ENCODE data around the gene OBP2A. TPM values are rescaled to one million over a fixed set of nuclear protein-coding genes. Genes with fewer than 3 reads are reported as not detected.

OBP2A gene
- total and polyA plus RNA-seq, 2 donors (not counting 3 experiments of a cell fraction or from before 2014, with no cell fraction given), result not detected

DNA sequence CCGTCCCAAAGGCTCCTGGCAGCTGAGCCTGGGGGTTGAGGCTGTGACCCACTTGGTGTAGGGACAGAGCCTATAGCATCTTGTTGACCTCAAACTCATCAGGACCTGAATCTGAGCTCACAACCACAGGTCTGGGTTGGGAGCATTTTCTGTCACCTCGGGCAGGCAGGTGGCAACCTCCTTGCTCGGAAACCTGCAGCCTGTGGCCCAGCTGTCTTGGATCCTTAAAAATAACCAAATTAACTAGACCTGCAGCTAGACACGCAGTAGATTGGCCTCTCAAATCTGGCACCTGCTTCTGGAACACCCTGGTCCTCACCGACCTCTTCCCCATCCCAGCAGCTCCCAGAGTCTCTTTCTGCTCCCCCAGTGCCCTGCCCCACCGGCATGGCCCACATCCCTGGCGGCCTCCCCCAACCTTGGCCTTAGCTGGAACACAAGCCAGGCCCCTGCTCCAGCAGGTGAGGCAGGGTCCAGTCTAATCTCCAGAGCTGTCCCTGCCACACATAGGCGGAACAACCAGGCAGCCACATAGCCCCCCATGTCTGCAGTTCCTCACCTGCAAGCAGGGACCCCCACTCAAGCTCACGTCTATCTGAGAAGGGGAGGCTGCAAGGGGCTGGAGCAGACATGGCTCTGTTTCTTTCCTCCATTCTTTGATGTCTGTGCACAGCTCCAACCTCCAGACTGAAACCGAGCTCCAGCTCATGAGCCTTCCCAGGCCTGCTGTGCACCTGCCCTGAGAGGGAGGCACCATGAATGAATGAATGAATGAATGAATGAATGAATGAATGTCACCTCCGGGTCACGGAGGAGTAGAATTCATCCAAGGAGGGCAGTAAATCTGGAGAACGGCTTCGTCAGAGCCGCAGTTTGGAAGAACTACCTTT, 43.9 kb downstream of the OBP2A start:
- no peak overlapping the region for H3K27ac ChIP-seq (ENCODE audit: insufficient read depth, low read depth, low read length)
- BruUV-seq (replicated peaks), result no TSS peak
- H3K4me3 ChIP-seq (replicated peaks in 1 of 3; ENCODE audit: insufficient read depth in 1 of 3, low read depth in 1 of 3, low read length in 3 of 3), result no peak overlapping the region
- no peaks in the 10 kb centered on the region for H4K20me1 ChIP-seq (replicated peaks; ENCODE audit: control insufficient read depth, extremely low read depth, insufficient read depth, low read length)
- no peak overlapping the region for H2AFZ ChIP-seq (ENCODE audit: low read depth, low read length)
- H3K4me1 ChIP-seq (ENCODE audit: control insufficient read depth, extremely low read depth, insufficient read depth, low read length), result peaks cover 6% of the 10 kb centered on the region
- H3K9me3 ChIP-seq (replicated peaks; ENCODE audit: control insufficient read depth, insufficient read depth, low read length), result no peaks in the 10 kb centered on the region
- H3K27me3 ChIP-seq (ENCODE audit: control insufficient read depth in 2 of 2, insufficient read depth in 2 of 2, low read length in 2 of 2), result peaks cover 0 to 2% of the 10 kb centered on the region in 2 experiments
- FAIRE-seq (no peak), DNase-seq (ENCODE audit: low read depth, low spot score) (no peak)
- no peaks in the 10 kb centered on the region for H3K36me3 ChIP-seq (ENCODE audit: control insufficient read depth in 2 of 2, extremely low read depth in 1 of 2, insufficient read depth in 2 of 2, low read length in 2 of 2)
- no peak overlapping the region for H3K4me2 ChIP-seq (ENCODE audit: insufficient read depth, low read length)
- no peak for TF ChIP-seq JUN (IDR thresholded peaks at IDR 0.05; ENCODE audit: borderline replicate concordance, insufficient read depth, insufficient read length, low read depth)
- TF ChIP-seq, protein P1, sequence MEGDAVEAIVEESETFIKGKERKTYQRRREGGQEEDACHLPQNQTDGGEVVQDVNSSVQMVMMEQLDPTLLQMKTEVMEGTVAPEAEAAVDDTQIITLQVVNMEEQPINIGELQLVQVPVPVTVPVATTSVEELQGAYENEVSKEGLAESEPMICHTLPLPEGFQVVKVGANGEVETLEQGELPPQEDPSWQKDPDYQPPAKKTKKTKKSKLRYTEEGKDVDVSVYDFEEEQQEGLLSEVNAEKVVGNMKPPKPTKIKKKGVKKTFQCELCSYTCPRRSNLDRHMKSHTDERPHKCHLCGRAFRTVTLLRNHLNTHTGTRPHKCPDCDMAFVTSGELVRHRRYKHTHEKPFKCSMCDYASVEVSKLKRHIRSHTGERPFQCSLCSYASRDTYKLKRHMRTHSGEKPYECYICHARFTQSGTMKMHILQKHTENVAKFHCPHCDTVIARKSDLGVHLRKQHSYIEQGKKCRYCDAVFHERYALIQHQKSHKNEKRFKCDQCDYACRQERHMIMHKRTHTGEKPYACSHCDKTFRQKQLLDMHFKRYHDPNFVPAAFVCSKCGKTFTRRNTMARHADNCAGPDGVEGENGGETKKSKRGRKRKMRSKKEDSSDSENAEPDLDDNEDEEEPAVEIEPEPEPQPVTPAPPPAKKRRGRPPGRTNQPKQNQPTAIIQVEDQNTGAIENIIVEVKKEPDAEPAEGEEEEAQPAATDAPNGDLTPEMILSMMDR (IDR thresholded peaks at IDR 0.05; ENCODE audit: extremely low read depth in 1 of 2, insufficient read depth in 1 of 2, low read depth in 1 of 2, low read length in 2 of 2), result no peak
- TF ChIP-seq EZH2 (IDR thresholded peaks at IDR 0.05; ENCODE audit: borderline replicate concordance, low read depth, low read length, severe bottlenecking), result no peak
- no peak for TF ChIP-seq FOS (IDR thresholded peaks at IDR 0.05; ENCODE audit: borderline replicate concordance, insufficient read depth, low read length)
- TF ChIP-seq MYC (IDR thresholded peaks at IDR 0.05; ENCODE audit: low read depth, low read length), result no peak
- TF ChIP-seq POLR2AphosphoS5 (IDR thresholded peaks at IDR 0.05; ENCODE audit: insufficient read depth, low read depth, low read length), result no peak
- TF ChIP-seq, protein P2, sequence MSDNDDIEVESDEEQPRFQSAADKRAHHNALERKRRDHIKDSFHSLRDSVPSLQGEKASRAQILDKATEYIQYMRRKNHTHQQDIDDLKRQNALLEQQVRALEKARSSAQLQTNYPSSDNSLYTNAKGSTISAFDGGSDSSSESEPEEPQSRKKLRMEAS (IDR thresholded peaks at IDR 0.05; ENCODE audit: insufficient read depth, insufficient read length), result no peak
- no peaks in the 10 kb centered on the region for H3K79me2 ChIP-seq (ENCODE audit: control insufficient read depth, insufficient read depth, low read length)
- ChIA-PET CTCF (interaction anchor here (1.0 kb wide), 1 partner anchor 12 kb away, joined by 3 read pairs; no protein-coding TSS in a partner anchor), POLR2A (no interaction called here)
- dilution Hi-C loops (cut with MboI; ENCODE audit: extremely low pct_ligation_motif_present, low sequenced_read_pairs), result no loop called here
- no peak overlapping the region for H3K9ac ChIP-seq (replicated peaks; ENCODE audit: extremely low read depth, insufficient read depth, low read length)
- no peaks in the 10 kb centered on the region for H3K9me1 ChIP-seq (replicated peaks; ENCODE audit: control insufficient read depth, extremely low read depth, insufficient read depth, low read length)
- intact Hi-C loops (cut with micrococcal nuclease), result no loop called here
